Ovary (tissue), 9 donors: ENCODE results near the gene NAV2. TPM values are rescaled to one million over a fixed set of nuclear protein-coding genes. Genes with fewer than 3 reads are reported as not detected.

ENCODE experiments used
- DNase-seq, 5 donors: peaks; one replicate each; pipeline ENCODE4 v3.0.0-alpha.2; 2019 to 2020
- H3K27ac ChIP-seq, 2 donors: fragments of 200-600 bp; one replicate each; pipeline versions ENCODE4 v1.5.1 to v1.8.0; 2019 to 2022
- H3K27me3 ChIP-seq: fragments of 200-600 bp; one replicate; pipeline ENCODE4 v1.8.0; 2022
- H3K36me3 ChIP-seq: fragments of 200-600 bp; sonication (generic); one replicate; pipeline ENCODE4 v1.5.1; 2019
- H3K4me1 ChIP-seq: one replicate; pipeline ENCODE4 v1.8.1; 2013; ENCODE audit warnings: mild to moderate bottlenecking, moderate library complexity; ENCODE audit not compliant: insufficient read depth
- H3K4me3 ChIP-seq: fragments of 200-600 bp; sonication (generic); one replicate; pipeline ENCODE4 v1.5.1; 2017
- H3K9me3 ChIP-seq, 2 donors: fragments of 200-600 bp in 1 of 2; sonication (generic) in 1 of 2; one replicate each; pipeline versions ENCODE4 v1.5.1 to v1.8.1; 2013 to 2019; ENCODE audit warnings: mild to moderate bottlenecking in 1 of 2, moderate library complexity in 1 of 2
- EP300 ChIP-seq: sonication (generic); formaldehyde crosslinking; IDR thresholded peaks from one replicate; pipeline ENCODE4 v1.6.1; 2017; ENCODE audit warnings: antibody characterized with exemption
- POLR2A ChIP-seq: fragments of 450-650 bp; IDR thresholded peaks from one replicate; pipeline ENCODE4 v1.6.1; 2017; ENCODE audit warnings: antibody characterized with exemption, mild to moderate bottlenecking, moderate library complexity
- WGBS, 3 donors: extraction: QIAGEN DNeasy Blood & Tissue Kit in 1 of 3; methylation state at CpG; one replicate each; pipeline versions ENCODE4 v1.1.5 to v1.1.7; 2013 to 2017; 5-methylcytosine and 5-hydroxymethylcytosine counted together
- intact Hi-C, 4 donors: fragments of 100-400 bp; cut with DNase I; formaldehyde crosslinking; loops; one replicate each; pipeline versions ENCODE4 v1.11.0 to v1.15.1; 2022 to 2023
- polyA plus RNA-seq, 2 donors: library from polyadenylated mRNA; stranded (reverse); fragments of 200-250 nt in 1 of 2; fragments of 350-450 nt in 1 of 2; fragmentation: Illumina TruSeq in 1 of 2; extraction: RNeasy Lipid Tissue Mini Kit (QIAGEN cat#74804) in 1 of 2; gene quantifications; one replicate each; pipeline ENCODE4 v1.2.3, GENCODE V29; 2013 to 2014
- total RNA-seq, 7 donors: library from RNA; depleted of rRNA in 2 of 7; stranded (reverse); fragments of >200 nt in 2 of 7; fragmentation: NEBNext Ultra II Directional in 3 of 7; extraction: Animal tissue kit (Norgen Biotek cat#: 25700) in 3 of 7; gene quantifications; one replicate each; pipeline versions ENCODE4 v1.1.0 to v1.2.4, GENCODE V29; 2016 to 2023
- TF ChIP-seq, protein P1 (sequence below), 3 donors: fragments of 450-650 bp in 2 of 3; fragments of 200-600 bp in 1 of 3; IDR thresholded peaks; one replicate each; pipeline versions ENCODE4 v1.5.1 to v1.8.0; 2016 to 2022; ENCODE audit warnings: antibody characterized with exemption in 3 of 3, mild to moderate bottlenecking in 1 of 3
- donor health status: DM: no; HTN: no; CAD: no; lungs with moderate emphysema.
- donor health status: DM: no; HTN: no; CAD: no.
- donor health status: Bipolar disorder and iron deficiency.
- donor health status: DM: yes; HTN: yes; CAD: no.
- donor health status: DM: no; HTN: no; CAD: no.
- donor health status: DM: yes; HTN: yes; CAD: no.

Gene NAV2
- total and polyA plus RNA-seq, 9 donors, result 2.9 to 14.1 (median 7.8) TPM

DNA sequence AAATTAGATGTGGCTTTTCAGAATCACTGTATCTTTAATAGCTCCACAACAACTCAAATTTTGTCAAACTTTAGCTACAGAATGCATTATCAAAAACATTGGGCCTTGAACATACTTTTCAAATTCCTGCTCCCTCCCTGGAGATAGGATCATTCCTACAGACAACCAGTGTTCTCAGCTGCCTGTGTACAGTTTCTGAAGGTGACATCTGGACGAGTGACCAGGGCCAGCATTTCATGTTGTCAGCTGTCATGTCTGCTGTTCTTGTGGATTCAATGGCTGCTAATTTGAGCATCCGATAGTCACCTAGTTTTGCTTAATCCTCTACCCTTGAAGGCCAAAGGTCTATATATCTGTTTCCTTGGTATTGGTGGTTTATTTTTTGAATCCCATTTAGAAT is 259.5 kb downstream of the NAV2 start:
- no peaks in the 10 kb centered on the region for H3K36me3 ChIP-seq
- intact Hi-C loops, result no loop called here
- no peaks in the 10 kb centered on the region for H3K4me1 ChIP-seq
- no peak for DNase-seq
- no peaks in the 10 kb centered on the region for H3K9me3 ChIP-seq
- H3K4me3 ChIP-seq, result no peak overlapping the region
- no peak overlapping the region for H3K27ac ChIP-seq
- H3K27me3 ChIP-seq, result no peaks in the 10 kb centered on the region
- TF ChIP-seq, protein P1, sequence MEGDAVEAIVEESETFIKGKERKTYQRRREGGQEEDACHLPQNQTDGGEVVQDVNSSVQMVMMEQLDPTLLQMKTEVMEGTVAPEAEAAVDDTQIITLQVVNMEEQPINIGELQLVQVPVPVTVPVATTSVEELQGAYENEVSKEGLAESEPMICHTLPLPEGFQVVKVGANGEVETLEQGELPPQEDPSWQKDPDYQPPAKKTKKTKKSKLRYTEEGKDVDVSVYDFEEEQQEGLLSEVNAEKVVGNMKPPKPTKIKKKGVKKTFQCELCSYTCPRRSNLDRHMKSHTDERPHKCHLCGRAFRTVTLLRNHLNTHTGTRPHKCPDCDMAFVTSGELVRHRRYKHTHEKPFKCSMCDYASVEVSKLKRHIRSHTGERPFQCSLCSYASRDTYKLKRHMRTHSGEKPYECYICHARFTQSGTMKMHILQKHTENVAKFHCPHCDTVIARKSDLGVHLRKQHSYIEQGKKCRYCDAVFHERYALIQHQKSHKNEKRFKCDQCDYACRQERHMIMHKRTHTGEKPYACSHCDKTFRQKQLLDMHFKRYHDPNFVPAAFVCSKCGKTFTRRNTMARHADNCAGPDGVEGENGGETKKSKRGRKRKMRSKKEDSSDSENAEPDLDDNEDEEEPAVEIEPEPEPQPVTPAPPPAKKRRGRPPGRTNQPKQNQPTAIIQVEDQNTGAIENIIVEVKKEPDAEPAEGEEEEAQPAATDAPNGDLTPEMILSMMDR (IDR thresholded peaks at IDR 0.05), result no peak
- TF ChIP-seq EP300, result no peak
- no peak for TF ChIP-seq POLR2A
- WGBS, 3 donors, result 12 to 73% (median 72%) methylated on average over 2 of the region's 2 CpGs

DNA sequence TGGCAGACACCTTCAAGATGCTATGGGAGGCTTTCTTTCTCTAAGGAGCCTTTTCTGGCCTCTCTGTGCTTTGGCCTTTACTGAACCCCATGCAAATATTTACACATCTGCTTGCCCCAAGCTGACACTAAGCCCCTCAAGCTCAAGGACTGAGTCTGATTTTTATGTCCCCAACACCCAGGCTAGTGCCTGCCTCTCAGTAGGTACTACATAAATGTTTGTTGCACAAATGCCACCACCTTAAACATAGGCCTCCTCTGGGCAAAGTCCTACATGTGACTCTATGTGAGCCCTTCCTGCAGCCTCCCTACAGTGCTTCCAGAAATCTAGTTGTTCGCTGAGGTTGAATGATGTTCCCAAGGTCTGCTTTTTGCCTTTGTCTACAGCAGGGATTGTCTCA is 260.0 kb downstream of the NAV2 start:
- intact Hi-C loops, result no loop called here
- no peak overlapping the region for H3K27ac ChIP-seq
- no peaks in the 10 kb centered on the region for H3K4me1 ChIP-seq
- no peak overlapping the region for H3K4me3 ChIP-seq
- TF ChIP-seq POLR2A (no peak), EP300 (no peak)
- TF ChIP-seq, protein P1 (IDR thresholded peaks at IDR 0.05), result no peak
- H3K27me3 ChIP-seq, result no peaks in the 10 kb centered on the region
- DNase-seq, result no peak
- no peaks in the 10 kb centered on the region for H3K9me3 ChIP-seq
- H3K36me3 ChIP-seq, result no peaks in the 10 kb centered on the region
- WGBS, 3 donors, result 83 to 100% (median 87%) methylated on average over 1 of the region's 1 CpG

DNA sequence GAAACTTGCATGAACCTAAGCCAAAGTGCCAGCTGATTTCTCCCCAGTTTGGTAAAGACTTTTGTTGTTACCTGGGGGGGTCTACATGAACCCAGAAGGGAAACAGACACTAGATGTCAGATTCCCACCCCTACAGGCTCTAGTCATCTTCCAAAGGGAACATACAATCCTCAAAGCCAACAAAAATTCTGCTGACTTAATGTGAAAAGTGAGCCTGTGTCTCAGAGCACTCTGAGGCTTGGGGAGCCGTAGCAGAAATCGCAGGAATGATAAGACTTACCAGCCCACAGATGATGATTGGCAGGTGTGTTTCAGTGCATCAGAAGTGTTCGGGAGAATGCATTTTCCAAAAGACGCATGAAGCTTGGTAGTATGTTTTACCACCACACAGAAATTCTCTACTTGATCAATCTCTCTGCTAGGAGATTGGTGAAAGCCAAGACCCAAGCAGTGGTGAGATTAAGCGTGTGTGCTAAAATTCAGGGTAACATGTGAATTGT is 260.5 kb downstream of the NAV2 start:
- H3K27ac ChIP-seq, result no peak overlapping the region
- no peak for TF ChIP-seq POLR2A
- 96 to 97% (median 97%) methylated on average over 5 of the region's 5 CpGs for WGBS, 3 donors
- H3K36me3 ChIP-seq, result no peaks in the 10 kb centered on the region
- no peak overlapping the region for H3K4me3 ChIP-seq
- intact Hi-C loops, result no loop called here
- H3K9me3 ChIP-seq, result no peaks in the 10 kb centered on the region
- H3K4me1 ChIP-seq, result no peaks in the 10 kb centered on the region
- DNase-seq, result no peak
- no peaks in the 10 kb centered on the region for H3K27me3 ChIP-seq

DNA sequence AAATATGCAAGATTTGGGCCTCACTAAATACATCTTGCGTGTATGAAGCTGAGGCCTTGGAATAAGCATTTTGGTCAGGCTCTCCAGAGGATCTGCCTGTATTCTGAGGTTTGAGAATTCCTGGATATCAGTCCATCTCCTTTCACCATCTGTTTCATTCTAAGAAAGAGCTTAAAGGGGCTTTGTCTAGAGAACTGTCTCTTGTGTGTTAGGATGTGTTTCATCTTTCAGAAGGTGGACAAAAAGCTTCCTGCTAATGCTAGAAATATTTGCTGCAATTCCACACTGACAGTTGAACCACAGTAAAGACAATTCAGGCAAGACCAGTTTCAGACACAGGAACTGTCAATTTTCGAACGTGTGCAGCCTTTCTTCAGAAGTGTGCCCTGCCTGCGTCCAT is 262.2 kb downstream of the NAV2 start:
- Histone ChIP-seq H3K27me3 (no peaks in the 10 kb centered on the region), H3K27ac (no peak overlapping the region), H3K9me3 (no peaks in the 10 kb centered on the region), H3K36me3 (no peaks in the 10 kb centered on the region), H3K4me3 (no peak overlapping the region), H3K4me1 (peaks cover 3% of the 10 kb centered on the region)
- intact Hi-C loops, result no loop called here
- 78 to 90% (median 80%) methylated on average over 4 of the region's 4 CpGs for WGBS, 3 donors
- DNase-seq, result no peak
- TF ChIP-seq POLR2A (no peak), EP300 (no peak)
- TF ChIP-seq, protein P1 (IDR thresholded peaks at IDR 0.05), result no peak

DNA sequence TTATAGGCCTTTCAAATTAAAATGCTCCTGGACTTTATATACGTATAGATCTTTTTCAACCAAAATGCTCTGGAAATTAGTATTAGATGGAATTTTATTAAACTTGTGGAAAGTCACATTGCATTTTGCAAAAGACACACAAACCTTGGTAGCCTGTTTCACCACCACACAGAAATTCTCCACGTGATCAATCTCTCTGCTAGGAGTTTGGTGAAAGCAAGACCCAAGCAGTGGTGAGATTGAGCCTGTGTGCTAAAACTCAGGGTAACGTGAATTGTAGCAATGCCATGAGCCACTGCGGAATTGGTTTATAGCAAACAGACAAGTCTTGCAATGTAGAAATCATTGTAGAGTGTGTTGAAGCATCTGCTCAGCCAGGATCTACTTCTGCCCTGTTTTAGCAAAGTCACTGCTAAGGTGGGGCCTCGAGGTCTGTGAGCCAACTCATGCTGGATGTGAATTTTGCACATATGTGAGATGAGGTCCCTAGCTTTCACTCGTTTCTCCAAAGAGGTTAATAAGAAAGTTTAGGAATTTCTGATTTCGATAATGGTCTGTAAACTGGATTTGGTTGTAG is 262.9 kb downstream of the NAV2 start:
- Histone ChIP-seq H3K36me3 (no peaks in the 10 kb centered on the region), H3K9me3 (no peaks in the 10 kb centered on the region), H3K4me1 (peaks cover 9% of the 10 kb centered on the region), H3K4me3 (no peak overlapping the region), H3K27me3 (no peaks in the 10 kb centered on the region), H3K27ac (no peak overlapping the region)
- TF ChIP-seq POLR2A (no peak), EP300 (no peak)
- TF ChIP-seq, protein P1 (IDR thresholded peaks at IDR 0.05), result no peak
- intact Hi-C loops, result no loop called here
- no peak for DNase-seq
- 77 to 95% (median 88%) methylated on average over 7 of the region's 7 CpGs for WGBS, 3 donors
